HepG2 (cell line): ENCODE measurements around the gene GLTPD2. TPM values are rescaled to one million over a fixed set of nuclear protein-coding genes. Genes with fewer than 3 reads are reported as not detected.
A peak's percentile ranks its signal among the peaks of the same experiment; 100 is the strongest.

ENCODE experiments used
- ATAC-seq: fragments of 200-7000 bp; cut with Tn5 transposase; 3 replicates; pipeline ENCODE4 v1.9.1; 2020; ENCODE audit warnings: mild to moderate bottlenecking, moderate library complexity
- BruUV-seq: library from RNA; stranded (reverse); fragments of 400-500 nt; replicated peaks from 2 replicates; lab custom pipeline; 2021; lab: Mats Ljungman, UMichigan
- CTCF ChIA-PET: fragments of 300-600 bp; formaldehyde crosslinking; extraction: SDS; loops from one replicate; lab custom pipeline; 2021; ENCODE audit warnings: low total read pairs, inconsistent platforms, low intra/inter-chr PET ratio; lab: Yijun Ruan, JAX
- POLR2A ChIA-PET: fragments of 350-600 bp; sonication (Branson Sonifier 250); formaldehyde crosslinking; loops from one replicate; lab custom pipeline; 2020; ENCODE audit warnings: antibody characterized with exemption, inconsistent platforms; lab: Yijun Ruan, JAX
- DNase-seq: peaks from one replicate; pipeline ENCODE4 v3.0.0-alpha.2; 2015; ENCODE audit warnings: low spot score
- FAIRE-seq: peaks from 3 replicates; lab custom pipeline; 2011; peaks lifted over from hg19 to GRCh38; lab: Jason Lieb, UNC
- H2AFZ ChIP-seq: one replicate; pipeline ENCODE4 v1.6.1; 2011; ENCODE audit warnings: low read length, inconsistent platforms
- H3K27ac ChIP-seq: fragments of 300-600 bp; 3 replicates; pipeline ENCODE4 v1.8.0; 2011; ENCODE audit warnings: mixed run types, mild to moderate bottlenecking, mixed read lengths, low read length, inconsistent platforms; ENCODE audit not compliant: insufficient read depth; ENCODE audit errors: extremely low read length
- H3K27me3 ChIP-seq, 2 experiments: fragments of 200-600 bp in 1 of 2; 2 replicates in 1 of 2; 3 replicates in 1 of 2; pipeline versions ENCODE4 v1.6.0 to v1.8.0; 2011; ENCODE audit warnings: low read length in 2 of 2, mild to moderate bottlenecking in 2 of 2, moderate library complexity in 2 of 2, inconsistent platforms in 1 of 2; ENCODE audit not compliant: insufficient read depth in 2 of 2, control insufficient read depth in 1 of 2
- H3K36me3 ChIP-seq, 2 experiments: fragments of 200-600 bp in 1 of 2; replicated peaks in 1 of 2; 2 replicates in 1 of 2; 3 replicates in 1 of 2; pipeline versions ENCODE4 v1.5.1 to v1.8.0; 2011; ENCODE audit warnings: low read length in 2 of 2, inconsistent platforms in 1 of 2; ENCODE audit not compliant: insufficient read depth in 2 of 2, control insufficient read depth in 1 of 2
- H3K4me1 ChIP-seq: 2 replicates; pipeline ENCODE4 v1.5.1; 2012; ENCODE audit warnings: low read length, inconsistent platforms; ENCODE audit not compliant: insufficient read depth
- H3K4me2 ChIP-seq: 2 replicates; pipeline ENCODE4 v1.6.0; 2011; ENCODE audit warnings: low read depth, low read length, inconsistent platforms
- H3K4me3 ChIP-seq, 3 experiments: fragments of 200-600 bp in 1 of 3; sonication (generic), shearing (Covaris generic) in 1 of 3; replicated peaks in 1 of 3; 2 replicates each; pipeline ENCODE4 v1.5.1; 2011 to 2016; ENCODE audit warnings: low read length in 3 of 3, inconsistent platforms in 2 of 3, low read depth in 2 of 3, mild to moderate bottlenecking in 2 of 3, control low read depth in 1 of 3, mixed read lengths in 1 of 3; ENCODE audit not compliant: insufficient read depth in 1 of 3
- H3K79me2 ChIP-seq: one replicate; pipeline ENCODE4 v1.6.1; 2011; ENCODE audit warnings: low read length, inconsistent platforms; ENCODE audit not compliant: insufficient read depth
- H3K9ac ChIP-seq: 2 replicates; pipeline ENCODE4 v1.6.0; 2011; ENCODE audit warnings: mild to moderate bottlenecking, low read depth, low read length, inconsistent platforms; ENCODE audit not compliant: insufficient read depth
- H3K9me3 ChIP-seq: 2 replicates; pipeline ENCODE4 v1.5.1; 2012; ENCODE audit warnings: mild to moderate bottlenecking, low read length
- H4K20me1 ChIP-seq: 2 replicates; pipeline ENCODE4 v1.6.0; 2011; ENCODE audit warnings: inconsistent platforms, mild to moderate bottlenecking, low read length, moderate library complexity; ENCODE audit not compliant: insufficient read depth
- HDAC2 ChIP-seq: sonication (generic); formaldehyde crosslinking; IDR thresholded peaks from 2 replicates; pipeline ENCODE4 v1.4.0; 2020; ENCODE audit warnings: missing genetic modification reagents
- HNRNPL ChIP-seq: fragments of 200-400 bp; formaldehyde crosslinking; IDR thresholded peaks from 2 replicates; pipeline ENCODE4 v1.6.1; 2017; ENCODE audit warnings: mild to moderate bottlenecking, low read depth, low read length
- MBNL3 ChIP-seq: fragments of 250-450 bp; sonication (Bioruptor Pico); conservative IDR thresholded peaks from 2 replicates; pipeline ENCODE4 v1.8.0; 2022; ENCODE audit warnings: mild to moderate bottlenecking, inconsistent platforms
- MTF1 ChIP-seq: sonication (generic); formaldehyde crosslinking; IDR thresholded peaks from 2 replicates; pipeline ENCODE4 v1.5.0; 2020; ENCODE audit warnings: missing genetic modification reagents
- NRL ChIP-seq: sonication (generic); formaldehyde crosslinking; IDR thresholded peaks from 2 replicates; pipeline ENCODE4 v1.5.0; 2020; ENCODE audit warnings: missing genetic modification reagents, mild to moderate bottlenecking, moderate library complexity, borderline replicate concordance
- ZNF263 ChIP-seq: sonication (generic); formaldehyde crosslinking; IDR thresholded peaks from 2 replicates; pipeline ENCODE4 v1.4.0; 2020; ENCODE audit warnings: missing genetic modification reagents
- ZNF280B ChIP-seq: sonication (generic); formaldehyde crosslinking; IDR thresholded peaks from 2 replicates; pipeline ENCODE4 v1.5.0; 2020; ENCODE audit warnings: missing genetic modification reagents, mild to moderate bottlenecking, borderline replicate concordance
- ZNF616 ChIP-seq: sonication (generic); formaldehyde crosslinking; IDR thresholded peaks from 2 replicates; pipeline ENCODE4 v1.5.0; 2020; ENCODE audit warnings: low read depth, mild to moderate bottlenecking, missing genetic modification reagents
- ZNF891 ChIP-seq: sonication (generic); formaldehyde crosslinking; IDR thresholded peaks from 2 replicates; pipeline ENCODE4 v1.5.0; 2020; ENCODE audit warnings: mild to moderate bottlenecking, missing genetic modification reagents
- ZSCAN22 ChIP-seq: sonication (generic); formaldehyde crosslinking; IDR thresholded peaks from 2 replicates; pipeline ENCODE4 v1.4.0; 2020; ENCODE audit warnings: mild to moderate bottlenecking, missing genetic modification reagents
- WGBS: methylation state at CpG from one replicate; pipeline ENCODE4 v1.1.6; 2017; ENCODE audit warnings: low lambda C conversion rate; 5-methylcytosine and 5-hydroxymethylcytosine counted together
- in situ Hi-C: cut with HindIII; loops from 2 replicates; pipeline ENCODE4 v1.10.0; 2017; ENCODE audit warnings: low pct_unique_long_range_greater_than_20kb; ENCODE audit not compliant: extremely low pct_ligation_motif_present
- intact Hi-C: fragments of 100-400 bp; cut with micrococcal nuclease; formaldehyde crosslinking; loops from one replicate; pipeline ENCODE4 v1.10.0; 2022; ENCODE audit not compliant: unreplicated experiment
- polyA plus RNA-seq, 8 experiments: library from polyadenylated mRNA; depleted of rRNA in 3 of 8; stranded (reverse) in 7 of 8; unstranded in 1 of 8; fragments of >200 nt; fragmentation: Illumina TruSeq in 4 of 8; extraction: Trizol in 4 of 8; gene quantifications; 2 replicates each; pipeline versions ENCODE4 v1.2.1 to v1.2.3, GENCODE V29; 2011 to 2016; ENCODE audit warnings: low read depth in 4 of 8, missing spikeins in 1 of 8, mixed read lengths in 1 of 8; ENCODE audit not compliant: insufficient read depth in 1 of 8
- total RNA-seq, 5 experiments: library from RNA; depleted of rRNA; stranded (reverse); fragments of >200 nt; fragmentation: Illumina TruSeq; extraction: Trizol; gene quantifications; 2 replicates each; pipeline ENCODE4 v1.2.3, GENCODE V29; 2016; ENCODE audit warnings: low read depth in 1 of 5

GLTPD2 gene
- total and polyA plus RNA-seq, 2 of the 13 experiments (the other 11 are each of a cell fraction or from before 2014, with no cell fraction given) = 7.5 to 12.9 TPM

DNA sequence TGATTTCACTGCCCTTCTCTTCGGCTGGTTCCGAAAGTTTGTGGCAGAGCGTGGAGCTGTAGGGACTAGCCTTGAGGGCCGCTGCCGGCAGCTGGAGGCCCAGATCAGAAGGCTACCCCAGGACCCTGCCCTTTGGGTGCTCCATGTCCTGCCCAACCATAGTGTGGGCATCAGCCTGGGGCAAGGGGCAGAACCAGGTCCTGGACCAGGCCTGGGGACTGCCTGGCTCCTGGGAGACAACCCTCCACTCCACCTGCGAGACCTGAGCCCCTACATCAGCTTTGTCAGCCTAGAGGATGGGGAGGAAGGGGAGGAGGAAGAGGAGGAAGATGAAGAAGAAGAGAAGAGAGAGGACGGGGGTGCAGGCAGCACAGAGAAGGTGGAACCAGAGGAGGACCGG is 48.2 kb upstream of the GLTPD2 start:
- H3K4me3 ChIP-seq = peak overlapping the region in 2 of 3 experiments; percentile 75 to 88; a peak in 2 of 6 replicates
- WGBS = 50% methylated on average over 8 of the region's 8 CpGs
- H3K4me1 ChIP-seq = peaks cover 74% of the 10 kb centered on the region
- ChIA-PET POLR2A (interaction anchor here (0.9 to 3.8 kb wide), 4 partner anchors 31 to 47 kb away, joined by 4 to 15 read pairs (median 9); partner anchors contain the start of genes GLTPD2 and TM4SF5), CTCF (no interaction called here)
- H3K36me3 ChIP-seq = no peaks in the 10 kb centered on the region; a peak in 2 of 5 replicates
- peak overlapping the region; percentile 82; the same call in 1 of the 2 replicates for H3K4me2 ChIP-seq
- intact Hi-C loops (no loop called here), in situ Hi-C loops (no loop called here)
- no peaks in the 10 kb centered on the region for H4K20me1 ChIP-seq
- no peak overlapping the region for H3K27ac ChIP-seq
- DNase-seq (no peak), FAIRE-seq (no peak), ATAC-seq (peak; percentile 14; the same call in 2 of the 3 replicates)
- no peaks in the 10 kb centered on the region for H3K79me2 ChIP-seq
- H3K27me3 ChIP-seq = peaks cover 2 to 24% of the 10 kb centered on the region in 2 experiments; a peak in 3 of 5 replicates
- TF ChIP-seq HDAC2 (no peak), ZSCAN22 (CRISPR knock-in tag) (no peak), MTF1 (CRISPR knock-in tag) (no peak), ZNF891 (0 out of 2 replicates have a peak, but pooled peaks have one; percentile 44), ZNF263 (CRISPR knock-in tag) (peak; percentile 85), ZNF616 (CRISPR knock-in tag) (no peak), HNRNPL (peak; percentile 69; the same call in 1 of the 2 replicates), MBNL3 (no peak), ZNF280B (CRISPR knock-in tag) (0 out of 2 replicates have a peak, but pooled peaks have one; percentile 47), NRL (CRISPR knock-in tag) (peak; percentile 70; the same call in 1 of the 2 replicates)
- H2AFZ ChIP-seq = no peak overlapping the region
- BruUV-seq = TSS peak; percentile 50
- no peak overlapping the region for H3K9ac ChIP-seq
- no peaks in the 10 kb centered on the region for H3K9me3 ChIP-seq
